HEK293 (cell line): ENCODE results near the gene GUCY1A2.

Experiments used
- ZIC2 ChIP-seq: fragments of 450-650 bp; formaldehyde crosslinking; IDR thresholded peaks from 2 replicates; pipeline ENCODE4 v1.5.1; 2016; ENCODE audit warnings: missing biosample characterization, missing genetic modification characterization
- ZNF785 ChIP-seq: fragments of 450-650 bp; formaldehyde crosslinking; IDR thresholded peaks from 2 replicates; pipeline ENCODE4 v1.5.1; 2016; ENCODE audit warnings: missing biosample characterization, missing genetic modification characterization

- TF ChIP-seq ZIC2 (tag by site-specific recombination) (no peak), ZNF785 (no peak)
Measured at GRCh38 chr11:106706355-106706754, 311.9 kb downstream of the GUCY1A2 start.
